ENCODE data around the gene TMEM14C. TPM values are rescaled to one million over a fixed set of nuclear protein-coding genes. Genes with fewer than 3 reads are reported as not detected.

The TMEM14C gene
- 100 to 1,000 TPM in 7 of 8 experiments, 10 to 100 TPM in 1; 84.9 to 199 (median 119) TPM for total RNA-seq

DNA sequence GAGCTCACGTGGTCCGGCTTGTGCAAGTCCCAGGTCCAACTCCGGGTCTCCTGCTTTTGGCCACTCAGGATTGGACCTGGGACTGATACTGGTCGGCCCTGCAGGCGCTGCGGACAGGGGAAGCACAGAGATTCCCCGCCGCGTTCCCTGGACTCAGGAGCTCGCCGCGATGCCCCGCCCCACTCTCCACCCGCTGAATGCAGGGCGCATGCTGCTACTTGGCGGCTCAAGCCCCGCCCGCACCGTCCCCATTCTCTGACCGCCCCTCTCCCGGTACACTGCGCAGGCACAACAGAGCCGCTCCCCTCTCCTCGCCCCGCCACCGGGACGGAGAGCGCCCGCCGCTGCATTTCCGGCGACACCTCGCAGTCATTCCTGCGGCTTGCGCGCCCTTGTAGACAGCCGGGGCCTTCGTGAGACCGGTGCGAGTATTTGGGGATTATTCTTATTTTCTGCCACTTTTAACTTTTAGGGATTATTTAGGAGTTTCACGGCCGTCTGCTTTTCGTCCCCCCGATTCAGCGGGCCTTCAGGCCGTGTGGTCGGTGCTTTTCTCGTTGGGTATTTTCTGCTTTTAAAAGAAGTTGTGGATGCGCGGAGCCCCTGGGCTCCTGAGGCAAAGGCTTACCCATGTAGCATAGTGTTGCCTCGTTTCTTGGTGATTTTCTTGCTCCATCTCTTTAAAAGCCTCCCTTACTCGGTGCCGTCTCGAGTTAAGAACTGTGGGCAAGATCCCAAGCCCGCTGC is at the start of gene TMEM14C:
TSS of gene TMEM14C (plus strand) at position 251 of the 747 bp plus-strand sequence. CDS start 1,544 bp downstream, outside the sequence.
- Histone ChIP-seq H3K4me1 (replicated peaks in 1 of 2) (peaks cover 14 to 16% of the 10 kb centered on the region in 2 donors), H3K27ac (peak within 1 kb of the TSS; percentile 82 to 88), H3K4me3 (peak within 1 kb of the TSS; percentile 55 to 77 (median 63))
- WGBS, 10 experiments = 0 to 3% (median 0%) methylated on average over 1 to 10 of the region's 55 CpGs; no CpG with 5 or more reads in 3 of the 10 experiments
- ATAC-seq (replicated peaks in 6 of 8) = peak; percentile 86 to 99 (median 96)
- in situ Hi-C loops (cut with MboI; ENCODE audit: low pct_unique_long_range_greater_than_20kb in 2 of 9, low sequenced_read_pairs in 9 of 9, unreplicated experiment in 9 of 9) = no loop called here

DNA sequence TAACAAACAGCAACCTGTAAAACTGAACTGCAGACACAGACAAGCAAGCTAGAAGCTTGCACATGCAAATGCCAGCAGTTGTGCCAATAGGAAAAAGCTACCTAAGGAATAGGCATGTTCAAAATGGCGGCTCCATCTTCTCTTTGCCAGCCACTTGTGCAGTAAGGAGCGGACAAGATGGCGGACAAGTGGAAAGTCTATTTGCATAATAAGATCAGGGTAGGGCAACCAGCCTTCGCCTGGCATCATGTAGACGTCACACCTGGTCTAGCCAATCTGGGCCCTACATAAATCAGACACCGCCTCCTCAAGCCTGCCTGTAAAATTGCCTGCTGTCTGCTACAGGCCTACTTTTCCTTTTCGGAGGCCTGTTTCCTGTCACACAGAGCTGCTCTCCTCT is 46.5 kb upstream of the TMEM14C start:
- WGBS, 10 experiments = 69 to 100% (median 98%) methylated on average over 1 to 6 of the region's 7 CpGs; no CpG with 5 or more reads in 2 of the 10 experiments
- in situ Hi-C loops (cut with MboI; ENCODE audit: low pct_unique_long_range_greater_than_20kb in 2 of 9, low sequenced_read_pairs in 9 of 9, unreplicated experiment in 9 of 9) = loop anchor here in 1 of 9 experiments (25.0 kb wide), 1 partner anchor 189 kb away; no protein-coding TSS in a partner anchor

DNA sequence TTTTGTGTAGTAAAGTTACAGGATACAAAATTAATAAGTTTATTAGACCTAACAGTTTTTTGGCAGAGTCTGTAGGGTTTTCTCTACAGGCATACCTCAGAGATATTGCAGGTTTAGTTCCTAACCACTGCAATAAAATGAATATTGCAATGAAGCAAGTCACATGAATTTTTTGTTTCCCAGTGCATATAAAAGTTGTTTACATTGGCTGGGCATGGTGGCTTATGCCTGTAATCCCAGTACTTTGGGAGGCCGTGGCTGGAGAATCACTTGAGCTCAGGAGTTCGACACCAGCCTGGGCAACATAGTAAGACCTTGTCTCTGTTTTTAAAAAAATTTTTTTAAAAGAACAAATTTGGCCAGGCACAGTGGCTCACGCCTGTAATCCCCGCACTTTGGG is 44.4 kb upstream of the TMEM14C start:
- H3K4me1 ChIP-seq (replicated peaks in 1 of 2) = no peaks in the 10 kb centered on the region
- 34 to 100% (median 91%) methylated on average over 1 to 4 of the region's 4 CpGs; no CpG with 5 or more reads in 2 of the 10 experiments for WGBS, 10 experiments
- H3K27ac ChIP-seq = no peak overlapping the region
- in situ Hi-C loops (cut with MboI; ENCODE audit: low pct_unique_long_range_greater_than_20kb in 2 of 9, low sequenced_read_pairs in 9 of 9, unreplicated experiment in 9 of 9) = loop anchor here in 1 of 9 experiments (25.0 kb wide), 1 partner anchor 191 kb away; no protein-coding TSS in a partner anchor
- H3K4me3 ChIP-seq = no peak overlapping the region
- peak in 1 of 8 experiments; percentile 54 for ATAC-seq (replicated peaks in 6 of 8)

More for the DNA sequence above, 46.5 kb upstream of the TMEM14C start:
- H3K4me1 ChIP-seq (replicated peaks in 1 of 2) = no peaks in the 10 kb centered on the region
- no peak for ATAC-seq (replicated peaks in 6 of 8)
- no peak overlapping the region for H3K27ac ChIP-seq
- H3K4me3 ChIP-seq = no peak overlapping the region

DNA sequence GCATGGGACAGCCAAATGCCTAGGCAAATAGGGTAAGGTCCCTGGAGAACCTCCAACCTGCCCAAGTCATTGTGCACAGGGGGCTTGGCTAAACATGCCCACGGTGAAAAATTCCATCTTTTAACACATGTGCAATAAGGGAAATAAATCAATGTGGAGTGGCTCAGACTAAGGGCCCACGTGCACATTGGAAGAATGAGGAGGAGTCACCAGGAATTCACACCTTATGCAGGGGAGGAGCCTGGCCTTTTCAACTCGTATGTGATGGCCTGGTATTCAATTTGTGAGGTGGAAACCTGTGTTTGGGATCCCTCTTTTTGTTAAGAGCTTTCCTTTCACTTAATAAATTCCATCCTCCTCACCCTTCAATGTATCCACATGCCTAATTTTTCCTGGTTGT is 41.1 kb upstream of the TMEM14C start:
- WGBS, 10 experiments = 0 to 83% (median 25%) methylated on average over 1 to 3 of the region's 3 CpGs; no CpG with 5 or more reads in 2 of the 10 experiments
- H3K27ac ChIP-seq = no peak overlapping the region
- in situ Hi-C loops (cut with MboI; ENCODE audit: low pct_unique_long_range_greater_than_20kb in 2 of 9, low sequenced_read_pairs in 9 of 9, unreplicated experiment in 9 of 9) = loop anchor here in 1 of 9 experiments (25.0 kb wide), 1 partner anchor 194 kb away; no protein-coding TSS in a partner anchor

DNA sequence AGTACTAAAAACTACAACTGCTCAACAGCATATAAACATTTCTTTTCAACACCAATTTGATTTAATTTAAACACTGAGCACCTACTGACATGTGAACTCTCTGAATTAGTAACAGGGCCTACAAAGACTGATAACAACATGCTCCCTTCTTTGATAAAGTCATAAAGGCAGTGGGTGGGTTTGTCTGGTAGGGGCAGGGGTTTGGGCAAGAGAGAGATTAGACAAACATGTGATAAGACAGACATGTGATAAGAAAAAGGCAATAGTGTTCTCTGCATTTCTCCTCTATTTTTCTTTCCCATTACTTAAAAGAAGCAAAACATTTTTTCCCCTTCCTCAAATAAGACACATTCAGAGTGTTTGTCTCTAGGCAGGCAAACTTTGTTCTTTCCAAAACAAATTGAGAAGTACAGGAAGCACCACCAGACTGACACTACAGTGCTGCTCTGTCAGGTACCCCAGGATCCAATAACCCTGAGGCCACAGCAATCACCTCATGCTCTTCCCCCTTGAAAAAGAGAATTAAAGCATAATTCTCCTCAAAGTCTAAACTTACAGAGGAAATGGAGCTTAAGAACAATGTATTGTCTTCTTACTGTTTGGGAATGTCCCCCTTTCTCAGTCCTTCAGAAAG is 40.4 kb upstream of the TMEM14C start:
- H3K4me1 ChIP-seq (replicated peaks in 1 of 2) = no peaks in the 10 kb centered on the region
- no peak for ATAC-seq (replicated peaks in 6 of 8)
- H3K27ac ChIP-seq = no peak overlapping the region
- in situ Hi-C loops (cut with MboI; ENCODE audit: low pct_unique_long_range_greater_than_20kb in 2 of 9, low sequenced_read_pairs in 9 of 9, unreplicated experiment in 9 of 9) = loop anchor here in 1 of 9 experiments (25.0 kb wide), 1 partner anchor 195 kb away; no protein-coding TSS in a partner anchor
- no peak overlapping the region for H3K4me3 ChIP-seq

More for the DNA sequence above, 41.1 kb upstream of the TMEM14C start:
- Histone ChIP-seq H3K4me3 (no peak overlapping the region), H3K4me1 (replicated peaks in 1 of 2) (no peaks in the 10 kb centered on the region)
- ATAC-seq (replicated peaks in 6 of 8) = peak in 1 of 8 experiments; percentile 31

DNA sequence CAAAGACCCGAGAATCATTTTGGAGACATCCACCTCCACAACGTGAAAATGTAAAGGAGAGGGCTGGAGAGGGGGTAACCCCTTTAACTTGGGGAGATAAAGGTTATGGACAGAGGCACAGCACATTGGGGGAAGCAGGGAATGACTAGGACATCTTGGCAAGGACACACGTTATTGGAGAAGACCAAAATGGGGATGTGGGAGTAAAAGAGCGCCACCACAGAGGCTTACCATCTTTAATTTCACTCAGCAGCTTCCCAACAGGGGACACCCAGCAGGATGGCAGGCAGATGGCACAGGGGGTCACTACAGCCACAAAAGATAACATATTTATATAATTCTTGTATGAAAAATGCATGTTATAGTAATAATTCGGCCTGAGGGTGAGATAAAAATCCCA is 38.3 kb upstream of the TMEM14C start:
- 0 to 93% (median 81%) methylated on average over 1 to 5 of the region's 5 CpGs for WGBS, 10 experiments
- in situ Hi-C loops (cut with MboI; ENCODE audit: low pct_unique_long_range_greater_than_20kb in 2 of 9, low sequenced_read_pairs in 9 of 9, unreplicated experiment in 9 of 9) = loop anchor here in 1 of 9 experiments (25.0 kb wide), 1 partner anchor 197 kb away; no protein-coding TSS in a partner anchor
- H3K4me1 ChIP-seq (replicated peaks in 1 of 2) = no peaks in the 10 kb centered on the region
- ATAC-seq (replicated peaks in 6 of 8) = no peak
- no peak overlapping the region for H3K4me3 ChIP-seq
- H3K27ac ChIP-seq = no peak overlapping the region

DNA sequence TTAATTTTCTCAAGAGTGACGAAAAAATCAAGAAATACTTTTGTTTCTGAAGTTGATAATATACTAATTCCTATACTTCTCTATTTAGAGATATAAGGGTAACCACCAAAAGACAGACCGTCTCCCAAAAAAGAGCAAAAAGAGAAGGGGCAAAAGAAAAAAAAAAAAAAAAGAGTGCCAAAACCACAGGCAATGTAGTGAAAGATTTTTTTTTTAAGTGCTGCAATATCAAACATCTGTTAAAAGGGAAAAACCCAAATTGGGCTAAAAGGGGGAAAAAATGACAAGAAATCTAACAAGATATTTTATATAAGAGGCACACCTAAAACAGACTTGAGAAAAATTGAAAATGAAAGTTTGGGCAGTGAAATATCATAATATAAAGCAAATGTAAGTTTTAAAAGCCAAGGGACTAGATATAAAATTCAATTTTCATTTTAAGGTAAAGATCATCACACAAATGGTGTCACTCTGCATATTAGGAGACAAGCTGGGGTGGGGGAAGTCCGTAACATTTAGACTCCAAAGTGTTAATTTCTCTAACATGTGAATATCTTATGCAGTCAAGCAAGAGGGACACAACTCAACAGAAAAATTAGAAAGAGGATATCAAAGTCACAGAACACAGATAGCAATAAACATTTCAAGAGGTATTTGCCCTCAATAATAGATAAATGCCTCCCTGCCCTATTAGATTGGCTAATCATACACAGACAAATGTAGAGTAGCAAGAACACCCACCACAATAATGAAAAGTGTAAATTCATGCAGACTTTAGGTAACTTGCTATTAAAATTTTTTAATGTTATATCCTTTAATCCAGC is 37.6 kb upstream of the TMEM14C start:
- Histone ChIP-seq H3K27ac (no peak overlapping the region), H3K4me1 (replicated peaks in 1 of 2) (no peaks in the 10 kb centered on the region), H3K4me3 (no peak overlapping the region)
- in situ Hi-C loops (cut with MboI; ENCODE audit: low pct_unique_long_range_greater_than_20kb in 2 of 9, low sequenced_read_pairs in 9 of 9, unreplicated experiment in 9 of 9) = loop anchor here in 1 of 9 experiments (25.0 kb wide), 1 partner anchor 198 kb away; no protein-coding TSS in a partner anchor
- 36 to 85% (median 62%) methylated on average over 1 to 3 of the region's 3 CpGs for WGBS, 10 experiments
- ATAC-seq (replicated peaks in 6 of 8) = no peak

DNA sequence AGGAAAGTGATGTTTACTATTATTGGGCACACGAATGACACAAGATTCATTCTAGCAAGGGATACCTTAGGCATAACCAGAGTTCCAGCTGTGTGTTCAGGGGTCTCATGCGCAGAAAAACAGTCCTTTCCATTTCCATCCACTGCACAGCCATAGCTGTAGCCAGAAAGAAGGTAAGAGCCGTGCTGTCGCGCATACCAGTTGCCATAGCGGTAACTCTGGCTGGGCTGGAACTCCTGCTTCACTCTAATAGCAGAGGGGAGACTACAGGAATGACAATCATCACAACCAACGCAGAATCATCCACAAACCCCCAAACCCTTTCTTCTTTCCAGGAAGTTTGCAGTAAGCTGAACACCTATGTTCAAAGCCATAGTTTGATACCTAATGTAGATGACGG is 36.0 kb upstream of the TMEM14C start:
- Histone ChIP-seq H3K4me3 (no peak overlapping the region), H3K4me1 (replicated peaks in 1 of 2) (no peaks in the 10 kb centered on the region), H3K27ac (no peak overlapping the region)
- no peak for ATAC-seq (replicated peaks in 6 of 8)
- 20 to 100% (median 79%) methylated on average over 1 to 5 of the region's 8 CpGs; no CpG with 5 or more reads in 2 of the 10 experiments for WGBS, 10 experiments
- in situ Hi-C loops (cut with MboI; ENCODE audit: low pct_unique_long_range_greater_than_20kb in 2 of 9, low sequenced_read_pairs in 9 of 9, unreplicated experiment in 9 of 9) = loop anchor here in 1 of 9 experiments (25.0 kb wide), 1 partner anchor 200 kb away; no protein-coding TSS in a partner anchor

DNA sequence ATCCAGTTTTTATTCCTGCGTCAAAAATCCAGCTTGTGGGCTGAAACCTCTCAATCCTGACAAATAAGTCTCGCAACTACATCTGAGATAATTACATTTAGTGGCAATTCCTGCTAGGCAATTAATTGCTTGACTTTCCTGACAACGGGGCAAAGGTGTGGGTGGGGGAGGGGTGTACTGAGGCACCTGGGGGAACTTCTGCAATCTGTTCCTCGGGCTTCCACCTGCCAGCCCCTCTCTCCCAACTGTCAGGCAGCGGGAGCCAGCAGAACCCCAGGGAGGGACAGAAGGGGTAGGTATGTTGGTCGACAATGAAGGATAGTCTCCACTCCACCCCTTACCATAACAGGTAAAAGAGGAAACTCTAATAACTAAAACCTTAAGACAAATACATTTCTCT is 35.3 kb upstream of the TMEM14C start:
- in situ Hi-C loops (cut with MboI; ENCODE audit: low pct_unique_long_range_greater_than_20kb in 2 of 9, low sequenced_read_pairs in 9 of 9, unreplicated experiment in 9 of 9) = loop anchor here in 1 of 9 experiments (25.0 kb wide), 1 partner anchor 200 kb away; no protein-coding TSS in a partner anchor
- Histone ChIP-seq H3K4me1 (replicated peaks in 1 of 2) (peaks cover 0 to under 1% of the 10 kb centered on the region in 2 donors), H3K27ac (no peak overlapping the region), H3K4me3 (no peak overlapping the region)
- 0 to 100% (median 69%) methylated on average over 1 to 3 of the region's 6 CpGs; no CpG with 5 or more reads in 2 of the 10 experiments for WGBS, 10 experiments
- no peak for ATAC-seq (replicated peaks in 6 of 8)

DNA sequence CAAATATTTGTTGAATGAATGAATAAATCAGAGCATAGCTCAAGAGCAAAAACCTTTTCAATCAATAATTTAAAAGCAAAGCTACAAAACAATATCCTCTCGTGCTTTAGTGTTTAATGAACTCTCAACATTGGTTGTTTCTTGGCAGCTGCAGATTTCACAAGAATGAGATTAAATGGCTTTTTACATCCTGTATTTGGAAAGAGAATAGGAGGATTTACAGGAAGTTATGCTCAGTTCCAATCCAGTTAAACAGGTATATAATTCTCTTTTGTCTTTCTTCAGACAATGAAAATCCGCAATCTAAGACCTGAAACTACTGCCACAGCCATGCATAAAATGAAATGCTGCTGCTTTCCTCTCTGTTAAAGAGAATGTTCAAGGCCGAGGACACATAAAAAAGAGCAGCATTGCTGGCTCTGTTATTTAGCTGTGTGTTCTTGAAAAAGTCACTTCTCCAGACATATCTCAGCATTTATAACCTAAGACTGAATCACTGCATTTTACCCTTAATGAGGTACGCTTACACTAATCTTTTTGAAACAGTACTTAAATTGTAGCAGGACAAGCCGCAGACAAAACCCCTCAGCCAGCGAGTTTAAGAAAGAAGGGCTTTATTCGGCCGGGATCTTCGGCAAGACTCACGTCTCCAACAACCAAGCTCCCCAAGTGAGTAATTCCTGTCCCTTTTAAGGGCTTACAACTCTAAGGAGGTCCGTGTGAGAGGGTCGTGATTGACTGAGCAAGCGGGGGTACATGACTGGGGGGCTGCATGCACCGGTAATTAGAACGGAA is 32.0 kb upstream of the TMEM14C start:
- Histone ChIP-seq H3K27ac (no peak overlapping the region), H3K4me1 (replicated peaks in 1 of 2) (peaks cover 0 to 14% of the 10 kb centered on the region in 2 donors), H3K4me3 (no peak overlapping the region)
- no peak for ATAC-seq (replicated peaks in 6 of 8)
- WGBS, 10 experiments = 53 to 100% (median 80%) methylated on average over 1 to 10 of the region's 15 CpGs; no CpG with 5 or more reads in 1 of the 10 experiments
- in situ Hi-C loops (cut with MboI; ENCODE audit: low pct_unique_long_range_greater_than_20kb in 2 of 9, low sequenced_read_pairs in 9 of 9, unreplicated experiment in 9 of 9) = loop anchor here in 1 of 9 experiments (25.0 kb wide), 1 partner anchor 204 kb away; no protein-coding TSS in a partner anchor

DNA sequence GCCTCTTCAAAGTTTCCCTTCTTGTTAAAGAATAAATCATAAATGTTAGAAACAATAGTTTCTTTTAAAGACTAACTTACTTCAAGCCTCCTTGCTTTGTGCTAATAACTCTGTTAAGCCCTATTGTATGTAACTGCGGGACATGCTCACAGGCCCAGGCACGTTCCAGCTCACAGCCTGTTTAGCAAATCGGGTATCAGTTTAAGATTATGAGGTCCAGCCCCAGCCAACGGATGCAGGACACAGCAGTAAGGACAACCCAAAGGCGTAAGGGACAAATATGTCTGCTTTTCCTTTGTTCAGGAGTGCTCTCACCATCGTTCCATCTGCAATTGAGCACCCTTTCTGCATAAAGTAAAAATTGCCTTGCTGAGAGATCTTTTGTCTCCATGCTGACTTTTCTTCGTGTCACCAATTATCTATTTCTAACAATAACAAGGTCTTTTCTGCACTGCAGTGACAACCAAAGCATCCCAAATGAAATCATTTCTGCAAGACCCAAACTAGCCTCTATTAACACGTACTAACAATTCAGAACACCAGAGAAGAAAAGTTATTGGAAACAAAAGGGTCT is 29.8 kb upstream of the TMEM14C start:
- no peak for ATAC-seq (replicated peaks in 6 of 8)
- no peak overlapping the region for H3K27ac ChIP-seq
- H3K4me1 ChIP-seq (replicated peaks in 1 of 2) = peaks cover 7 to 23% of the 10 kb centered on the region in 2 donors
- 66 to 100% (median 88%) methylated on average over 2 to 8 of the region's 8 CpGs for whole genome bisulfite sequencing, 10 experiments
- in situ Hi-C loops (cut with MboI; ENCODE audit: low pct_unique_long_range_greater_than_20kb in 2 of 9, low sequenced_read_pairs in 9 of 9, unreplicated experiment in 9 of 9) = loop anchor here in 1 of 9 experiments (25.0 kb wide), 1 partner anchor 206 kb away; no protein-coding TSS in a partner anchor
- H3K4me3 ChIP-seq = peak overlapping the region; percentile 56 to 89 (median 76)
